HepG2 (cell line): ENCODE data around the gene BCL6. TPM values are rescaled to one million over a fixed set of nuclear protein-coding genes. Genes with fewer than 3 reads are reported as not detected.
A peak's percentile ranks its signal among the peaks of the same experiment; 100 is the strongest.

Experiments used
- CHD2 ChIP-seq: IDR thresholded peaks from 2 replicates; pipeline ENCODE4 v1.6.1; 2011; ENCODE audit warnings: low read depth, low read length, improper control_type of control experiment
- FIP1L1 ChIP-seq: fragments of 200-400 bp; formaldehyde crosslinking; IDR thresholded peaks from 2 replicates; pipeline ENCODE4 v1.6.1; 2018; ENCODE audit warnings: low read depth, mild to moderate bottlenecking, low read length, moderate library complexity, borderline replicate concordance; ENCODE audit not compliant: insufficient read depth
- HDAC6 ChIP-seq: fragments of 200-600 bp; sonication (generic); IDR thresholded peaks from 2 replicates; pipeline ENCODE4 v1.7.0; 2017; ENCODE audit warnings: mild to moderate bottlenecking, antibody characterized with exemption, low read length, low read depth
- IKZF4 ChIP-seq: sonication (generic); formaldehyde crosslinking; IDR thresholded peaks from 2 replicates; pipeline ENCODE4 v1.5.1; 2020; ENCODE audit warnings: borderline replicate concordance, mild to moderate bottlenecking, low read depth, missing genetic modification reagents; ENCODE audit errors: not compliant biosample characterization
- KLF13 ChIP-seq: sonication (generic); formaldehyde crosslinking; IDR thresholded peaks from 2 replicates; pipeline ENCODE4 v1.4.0; 2020; ENCODE audit warnings: mild to moderate bottlenecking, missing genetic modification reagents
- NR2F1 ChIP-seq, 2 experiments: fragments of 450-650 bp in 1 of 2; formaldehyde crosslinking in 1 of 2; IDR thresholded peaks; 2 replicates each; pipeline versions ENCODE4 v1.5.0 to v1.6.1; 2016 to 2020; ENCODE audit warnings: mild to moderate bottlenecking in 1 of 2, missing compliant biosample characterization in 1 of 2, missing genetic modification reagents in 1 of 2, moderate library complexity in 1 of 2
- PCBP1 ChIP-seq: fragments of 200-400 bp; formaldehyde crosslinking; IDR thresholded peaks from 2 replicates; pipeline ENCODE4 v1.6.1; 2017; ENCODE audit warnings: mild to moderate bottlenecking, low read depth, low read length, borderline replicate concordance
- SRSF9 ChIP-seq: fragments of 200-400 bp; formaldehyde crosslinking; IDR thresholded peaks from 2 replicates; pipeline ENCODE4 v1.6.1; 2018; ENCODE audit warnings: borderline replicate concordance, mild to moderate bottlenecking, low read depth, low read length; ENCODE audit not compliant: insufficient read depth, poor library complexity, severe bottlenecking
- TAF15 ChIP-seq: fragments of 200-400 bp; formaldehyde crosslinking; IDR thresholded peaks from one replicate; pipeline ENCODE4 v1.6.1; 2018; ENCODE audit warnings: mild to moderate bottlenecking, low read depth, low read length; ENCODE audit not compliant: poor library complexity, severe bottlenecking
- TEAD2 ChIP-seq: sonication (generic); formaldehyde crosslinking; IDR thresholded peaks from 2 replicates; pipeline ENCODE4 v1.9.0; 2021; ENCODE audit warnings: missing genetic modification reagents
- TOE1 ChIP-seq: sonication (generic); formaldehyde crosslinking; IDR thresholded peaks from 2 replicates; pipeline ENCODE4 v1.4.0; 2020; ENCODE audit warnings: mild to moderate bottlenecking, missing genetic modification reagents
- ZFP36 ChIP-seq: fragments of 150-350 bp; IDR thresholded peaks from 2 replicates; pipeline ENCODE4 v1.6.1; 2018; ENCODE audit warnings: borderline replicate concordance, low read length, low read depth; ENCODE audit not compliant: partially characterized antibody
- ZMYM4 ChIP-seq: sonication (generic); formaldehyde crosslinking; IDR thresholded peaks from 2 replicates; pipeline ENCODE4 v1.8.1; 2023; ENCODE audit warnings: mild to moderate bottlenecking, missing genetic modification reagents
- ZNF136 ChIP-seq: sonication (generic); formaldehyde crosslinking; IDR thresholded peaks from 2 replicates; pipeline ENCODE4 v1.8.1; 2022; ENCODE audit warnings: low read depth, mild to moderate bottlenecking, moderate library complexity, missing genetic modification reagents
- ZNF282 ChIP-seq: fragments of 450-650 bp; IDR thresholded peaks from 2 replicates; pipeline ENCODE4 v1.6.1; 2018; ENCODE audit not compliant: partially characterized antibody
- ZNF335 ChIP-seq: sonication (generic); formaldehyde crosslinking; IDR thresholded peaks from 2 replicates; pipeline ENCODE4 v1.4.0; 2020; ENCODE audit warnings: missing genetic modification reagents
- ZNF44 ChIP-seq: sonication (generic); formaldehyde crosslinking; IDR thresholded peaks from 2 replicates; pipeline ENCODE4 v1.5.1; 2020; ENCODE audit warnings: mild to moderate bottlenecking, missing genetic modification reagents
- ZNF766 ChIP-seq: sonication (generic); formaldehyde crosslinking; IDR thresholded peaks from 2 replicates; pipeline ENCODE4 v1.5.0; 2020; ENCODE audit warnings: missing genetic modification reagents, borderline replicate concordance
- ZNF775 ChIP-seq: sonication (generic); formaldehyde crosslinking; IDR thresholded peaks from 2 replicates; pipeline ENCODE4 v1.4.0; 2020; ENCODE audit warnings: missing genetic modification reagents, mild to moderate bottlenecking, moderate library complexity, borderline replicate concordance
- polyA plus RNA-seq, 8 experiments: library from polyadenylated mRNA; depleted of rRNA in 3 of 8; stranded (reverse) in 7 of 8; unstranded in 1 of 8; fragments of >200 nt; fragmentation: Illumina TruSeq in 4 of 8; extraction: Trizol in 4 of 8; gene quantifications; 2 replicates each; pipeline versions ENCODE4 v1.2.1 to v1.2.3, GENCODE V29; 2011 to 2016; ENCODE audit warnings: low read depth in 4 of 8, missing spikeins in 1 of 8, mixed read lengths in 1 of 8; ENCODE audit not compliant: insufficient read depth in 1 of 8
- total RNA-seq, 5 experiments: library from RNA; depleted of rRNA; stranded (reverse); fragments of >200 nt; fragmentation: Illumina TruSeq; extraction: Trizol; gene quantifications; 2 replicates each; pipeline ENCODE4 v1.2.3, GENCODE V29; 2016; ENCODE audit warnings: low read depth in 1 of 5
- TF ChIP-seq, protein P1 (sequence below): sonication (generic); formaldehyde crosslinking; IDR thresholded peaks from 2 replicates; pipeline ENCODE4 v1.4.0; 2020; ENCODE audit warnings: missing genetic modification reagents
- TF ChIP-seq, protein P2 (sequence below): sonication (generic); formaldehyde crosslinking; IDR thresholded peaks from 2 replicates; pipeline ENCODE4 v1.5.0; 2020; ENCODE audit warnings: missing genetic modification reagents
- TF ChIP-seq, protein P3 (sequence below): sonication (generic); formaldehyde crosslinking; IDR thresholded peaks from 2 replicates; pipeline ENCODE4 v1.4.0; 2020; ENCODE audit warnings: mild to moderate bottlenecking, missing genetic modification reagents, borderline replicate concordance

BCL6 gene
- total and polyA plus RNA-seq, 2 of the 13 experiments (the other 11 are each of a cell fraction or from before 2014, with no cell fraction given) = 21.2 to 53.7 TPM

DNA sequence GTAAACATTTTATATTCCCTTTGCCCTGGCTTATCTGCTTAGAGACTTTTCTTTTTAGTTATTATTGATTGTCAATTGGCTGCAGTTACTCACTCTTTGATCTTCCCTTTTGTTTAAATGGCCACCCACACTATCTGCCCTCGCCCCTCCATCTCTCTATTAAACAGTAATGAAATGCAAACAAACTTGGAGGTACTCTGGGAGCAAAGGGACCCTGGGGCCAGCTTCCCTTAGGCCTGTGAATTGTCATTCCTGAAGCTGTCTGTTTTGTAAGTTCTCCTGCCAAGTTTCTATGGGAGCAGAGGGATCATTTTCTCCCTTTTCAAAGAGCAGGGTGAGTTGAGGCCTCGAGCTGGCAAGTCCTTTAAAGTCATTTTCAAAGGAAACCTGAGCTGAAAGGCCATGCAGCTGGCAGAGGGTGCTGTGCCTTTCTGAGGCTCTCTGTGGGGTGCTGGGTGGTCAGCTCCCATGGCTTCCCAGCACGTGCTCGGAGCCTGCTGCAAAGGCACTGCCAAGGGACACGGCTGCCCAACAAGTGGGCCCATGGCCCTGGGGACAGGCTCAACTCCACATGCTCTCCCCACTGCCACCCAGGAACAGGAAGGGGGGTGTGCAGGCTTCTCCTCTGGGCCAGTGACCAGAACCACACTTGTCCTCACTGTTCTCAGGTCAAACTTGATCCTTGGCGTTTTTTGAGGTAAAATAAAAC is 25.5 kb downstream of the BCL6 start (continued):
- no peak for TF ChIP-seq SRSF9
- TF ChIP-seq, protein P1, sequence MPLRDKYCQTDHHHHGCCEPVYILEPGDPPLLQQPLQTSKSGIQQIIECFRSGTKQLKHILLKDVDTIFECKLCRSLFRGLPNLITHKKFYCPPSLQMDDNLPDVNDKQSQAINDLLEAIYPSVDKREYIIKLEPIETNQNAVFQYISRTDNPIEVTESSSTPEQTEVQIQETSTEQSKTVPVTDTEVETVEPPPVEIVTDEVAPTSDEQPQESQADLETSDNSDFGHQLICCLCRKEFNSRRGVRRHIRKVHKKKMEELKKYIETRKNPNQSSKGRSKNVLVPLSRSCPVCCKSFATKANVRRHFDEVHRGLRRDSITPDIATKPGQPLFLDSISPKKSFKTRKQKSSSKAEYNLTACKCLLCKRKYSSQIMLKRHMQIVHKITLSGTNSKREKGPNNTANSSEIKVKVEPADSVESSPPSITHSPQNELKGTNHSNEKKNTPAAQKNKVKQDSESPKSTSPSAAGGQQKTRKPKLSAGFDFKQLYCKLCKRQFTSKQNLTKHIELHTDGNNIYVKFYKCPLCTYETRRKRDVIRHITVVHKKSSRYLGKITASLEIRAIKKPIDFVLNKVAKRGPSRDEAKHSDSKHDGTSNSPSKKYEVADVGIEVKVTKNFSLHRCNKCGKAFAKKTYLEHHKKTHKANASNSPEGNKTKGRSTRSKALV (CRISPR knock-in tag) = no peak
- no peak for TF ChIP-seq ZNF775 (CRISPR knock-in tag)
- no peak for TF ChIP-seq TAF15
- no peak for TF ChIP-seq FIP1L1
- TF ChIP-seq, protein P2, sequence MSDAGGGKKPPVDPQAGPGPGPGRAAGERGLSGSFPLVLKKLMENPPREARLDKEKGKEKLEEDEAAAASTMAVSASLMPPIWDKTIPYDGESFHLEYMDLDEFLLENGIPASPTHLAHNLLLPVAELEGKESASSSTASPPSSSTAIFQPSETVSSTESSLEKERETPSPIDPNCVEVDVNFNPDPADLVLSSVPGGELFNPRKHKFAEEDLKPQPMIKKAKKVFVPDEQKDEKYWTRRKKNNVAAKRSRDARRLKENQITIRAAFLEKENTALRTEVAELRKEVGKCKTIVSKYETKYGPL (CRISPR knock-in tag) = no peak
- TF ChIP-seq NR2F1 (CRISPR knock-in tag; IDR thresholded peaks at IDR 0.05) = 0 out of 4 replicates have a peak, but pooled peaks of 1 of the 2 experiments have one; percentile 24
- TF ChIP-seq, protein P3, sequence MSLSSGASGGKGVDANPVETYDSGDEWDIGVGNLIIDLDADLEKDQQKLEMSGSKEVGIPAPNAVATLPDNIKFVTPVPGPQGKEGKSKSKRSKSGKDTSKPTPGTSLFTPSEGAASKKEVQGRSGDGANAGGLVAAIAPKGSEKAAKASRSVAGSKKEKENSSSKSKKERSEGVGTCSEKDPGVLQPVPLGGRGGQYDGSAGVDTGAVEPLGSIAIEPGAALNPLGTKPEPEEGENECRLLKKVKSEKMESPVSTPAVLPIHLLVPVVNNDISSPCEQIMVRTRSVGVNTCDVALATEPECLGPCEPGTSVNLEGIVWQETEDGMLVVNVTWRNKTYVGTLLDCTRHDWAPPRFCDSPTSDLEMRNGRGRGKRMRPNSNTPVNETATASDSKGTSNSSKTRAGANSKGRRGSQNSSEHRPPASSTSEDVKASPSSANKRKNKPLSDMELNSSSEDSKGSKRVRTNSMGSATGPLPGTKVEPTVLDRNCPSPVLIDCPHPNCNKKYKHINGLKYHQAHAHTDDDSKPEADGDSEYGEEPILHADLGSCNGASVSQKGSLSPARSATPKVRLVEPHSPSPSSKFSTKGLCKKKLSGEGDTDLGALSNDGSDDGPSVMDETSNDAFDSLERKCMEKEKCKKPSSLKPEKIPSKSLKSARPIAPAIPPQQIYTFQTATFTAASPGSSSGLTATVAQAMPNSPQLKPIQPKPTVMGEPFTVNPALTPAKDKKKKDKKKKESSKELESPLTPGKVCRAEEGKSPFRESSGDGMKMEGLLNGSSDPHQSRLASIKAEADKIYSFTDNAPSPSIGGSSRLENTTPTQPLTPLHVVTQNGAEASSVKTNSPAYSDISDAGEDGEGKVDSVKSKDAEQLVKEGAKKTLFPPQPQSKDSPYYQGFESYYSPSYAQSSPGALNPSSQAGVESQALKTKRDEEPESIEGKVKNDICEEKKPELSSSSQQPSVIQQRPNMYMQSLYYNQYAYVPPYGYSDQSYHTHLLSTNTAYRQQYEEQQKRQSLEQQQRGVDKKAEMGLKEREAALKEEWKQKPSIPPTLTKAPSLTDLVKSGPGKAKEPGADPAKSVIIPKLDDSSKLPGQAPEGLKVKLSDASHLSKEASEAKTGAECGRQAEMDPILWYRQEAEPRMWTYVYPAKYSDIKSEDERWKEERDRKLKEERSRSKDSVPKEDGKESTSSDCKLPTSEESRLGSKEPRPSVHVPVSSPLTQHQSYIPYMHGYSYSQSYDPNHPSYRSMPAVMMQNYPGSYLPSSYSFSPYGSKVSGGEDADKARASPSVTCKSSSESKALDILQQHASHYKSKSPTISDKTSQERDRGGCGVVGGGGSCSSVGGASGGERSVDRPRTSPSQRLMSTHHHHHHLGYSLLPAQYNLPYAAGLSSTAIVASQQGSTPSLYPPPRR = peak; percentile 70; the same call in 1 of the 2 replicates
- no peak for TF ChIP-seq ZNF335 (CRISPR knock-in tag)
- TF ChIP-seq ZFP36 = no peak
- TF ChIP-seq PCBP1 = no peak
- no peak for TF ChIP-seq HDAC6
- TF ChIP-seq IKZF4 (CRISPR knock-in tag) = peak; percentile 77
- TF ChIP-seq ZNF136 (CRISPR knock-in tag) = no peak
- TF ChIP-seq CHD2 = no peak
- no peak for TF ChIP-seq ZNF282
- no peak for TF ChIP-seq TEAD2
- peak; percentile 87 for TF ChIP-seq ZMYM4 (CRISPR knock-in tag)
- TF ChIP-seq ZNF766 (CRISPR knock-in tag) = no peak
- peak; percentile 35; the same call in 1 of the 2 replicates for TF ChIP-seq ZNF44 (CRISPR knock-in tag)
- no peak for TF ChIP-seq KLF13 (CRISPR knock-in tag)
- TF ChIP-seq TOE1 (CRISPR knock-in tag) = no peak; the same call in 1 of the 2 replicates
